ENCODE measurements around the gene NPBWR2. TPM values are rescaled to one million over a fixed set of nuclear protein-coding genes. Genes with fewer than 3 reads are reported as not detected.

The NPBWR2 gene
- total RNA-seq, 4 donors from 2014 or later, result not detected

GRCh38 chr20:64074963-64075362, 32.4 kb downstream of the NPBWR2 start:
- intact Hi-C loops (cut with DNase I; ENCODE audit: low total_unique reads), result no loop called here
- WGBS, 2 donors, result 86% methylated on average over 8 of the region's 8 CpGs; no CpG with 5 or more reads in 1 of the 2 donors
- no peak overlapping the region for H3K4me3 ChIP-seq (ENCODE audit: low read depth, poor library complexity, severe bottlenecking)
- TF ChIP-seq CTCF (IDR thresholded peaks at IDR 0.05), result no peak
- no peak for TF ChIP-seq POLR2A (IDR thresholded peaks at IDR 0.05)
- DNase-seq (ENCODE audit: low spot score in 2 of 2), result no peak

GRCh38 chr20:64074184-64074789, 33.1 kb downstream of the NPBWR2 start:
- no peak for TF ChIP-seq POLR2A (IDR thresholded peaks at IDR 0.05)
- TF ChIP-seq CTCF (IDR thresholded peaks at IDR 0.05), result no peak
- WGBS, 2 donors, result 55 to 69% methylated on average over 14 to 28 of the region's 28 CpGs
- no peak overlapping the region for H3K4me3 ChIP-seq (ENCODE audit: low read depth, poor library complexity, severe bottlenecking)
- no peak for DNase-seq (ENCODE audit: low spot score in 2 of 2)
- intact Hi-C loops (cut with DNase I; ENCODE audit: low total_unique reads), result no loop called here

GRCh38 chr20:64073476-64074183, 33.7 kb downstream of the NPBWR2 start:
- no peak for TF ChIP-seq POLR2A (IDR thresholded peaks at IDR 0.05)
- TF ChIP-seq CTCF (IDR thresholded peaks at IDR 0.05), result no peak
- H3K4me3 ChIP-seq (ENCODE audit: low read depth, poor library complexity, severe bottlenecking), result no peak overlapping the region
- WGBS, 2 donors, result 93 to 95% methylated on average over 19 to 36 of the region's 37 CpGs
- no peak for DNase-seq (ENCODE audit: low spot score in 2 of 2)
- intact Hi-C loops (cut with DNase I; ENCODE audit: low total_unique reads), result no loop called here

- 74 to 92% methylated on average over 13 to 14 of the region's 14 CpGs for WGBS, 2 donors
- no peak for TF ChIP-seq CTCF (IDR thresholded peaks at IDR 0.05)
- no peak for TF ChIP-seq POLR2A (IDR thresholded peaks at IDR 0.05)
- intact Hi-C loops (cut with DNase I; ENCODE audit: low total_unique reads), result no loop called here
- no peak overlapping the region for H3K4me3 ChIP-seq (ENCODE audit: low read depth, poor library complexity, severe bottlenecking)
- DNase-seq (ENCODE audit: low spot score in 2 of 2), result no peak
Measured at GRCh38 chr20:64072498-64073063, 34.8 kb downstream of the NPBWR2 start.

- DNase-seq (ENCODE audit: low spot score in 2 of 2), result no peak
- intact Hi-C loops (cut with DNase I; ENCODE audit: low total_unique reads), result no loop called here
- no peak overlapping the region for H3K4me3 ChIP-seq (ENCODE audit: low read depth, poor library complexity, severe bottlenecking)
- 87 to 89% methylated on average over 21 to 30 of the region's 30 CpGs for WGBS, 2 donors
- TF ChIP-seq POLR2A (IDR thresholded peaks at IDR 0.05) (no peak), CTCF (IDR thresholded peaks at IDR 0.05) (no peak)
Measured at GRCh38 chr20:64071341-64072332, 35.7 kb downstream of the NPBWR2 start.

Measured in lower leg skin (tissue), 4 donors.